Glutamatergic neuron (in vitro differentiated cells): ENCODE data around the gene BABAM2. TPM values are rescaled to one million over a fixed set of nuclear protein-coding genes. Genes with fewer than 3 reads are reported as not detected.

Experiments
- DNase-seq: peaks from one replicate; pipeline ENCODE4 v3.0.0; 2022
- H3K27ac Mint-ChIP-seq: one replicate; pipeline ENCODE4 v1.8.0; 2020; ENCODE audit warnings: mild to moderate bottlenecking, mixed read lengths, inconsistent platforms; ENCODE audit not compliant: unreplicated experiment
- H3K27me3 Mint-ChIP-seq: one replicate; pipeline ENCODE4 v1.8.0; 2020; ENCODE audit warnings: mild to moderate bottlenecking, moderate library complexity, mixed read lengths, inconsistent platforms; ENCODE audit not compliant: unreplicated experiment
- H3K36me3 Mint-ChIP-seq: one replicate; pipeline ENCODE4 v1.8.0; 2020; ENCODE audit warnings: mild to moderate bottlenecking, mixed read lengths, inconsistent platforms; ENCODE audit not compliant: unreplicated experiment
- H3K4me1 Mint-ChIP-seq: one replicate; pipeline ENCODE4 v1.8.0; 2020; ENCODE audit warnings: mild to moderate bottlenecking, low read depth, mixed read lengths, inconsistent platforms; ENCODE audit not compliant: unreplicated experiment
- H3K4me3 Mint-ChIP-seq: one replicate; pipeline ENCODE4 v1.8.0; 2020; ENCODE audit warnings: mild to moderate bottlenecking, mixed read lengths, inconsistent platforms; ENCODE audit not compliant: unreplicated experiment
- H3K9me3 Mint-ChIP-seq: one replicate; pipeline ENCODE4 v1.8.0; 2020; ENCODE audit warnings: mild to moderate bottlenecking, moderate library complexity, mixed read lengths, inconsistent platforms; ENCODE audit not compliant: unreplicated experiment
- total RNA-seq: library from RNA; stranded (reverse); fragmentation: NEBNext Ultra II Directional; extraction: Animal tissue kit (Norgen Biotek cat#: 25700); gene quantifications from one replicate; pipeline ENCODE4 v1.2.1, GENCODE V29; 2021; ENCODE audit not compliant: unreplicated experiment
- TF ChIP-seq, protein P1 (sequence below): fragments of 200-600 bp; sonication (generic); IDR thresholded peaks from one replicate; pipeline ENCODE4 v1.5.0; 2021; ENCODE audit not compliant: partially characterized antibody, unreplicated experiment

The BABAM2 gene
- total RNA-seq, 1 donor from 2014 or later = 29.9 TPM

DNA sequence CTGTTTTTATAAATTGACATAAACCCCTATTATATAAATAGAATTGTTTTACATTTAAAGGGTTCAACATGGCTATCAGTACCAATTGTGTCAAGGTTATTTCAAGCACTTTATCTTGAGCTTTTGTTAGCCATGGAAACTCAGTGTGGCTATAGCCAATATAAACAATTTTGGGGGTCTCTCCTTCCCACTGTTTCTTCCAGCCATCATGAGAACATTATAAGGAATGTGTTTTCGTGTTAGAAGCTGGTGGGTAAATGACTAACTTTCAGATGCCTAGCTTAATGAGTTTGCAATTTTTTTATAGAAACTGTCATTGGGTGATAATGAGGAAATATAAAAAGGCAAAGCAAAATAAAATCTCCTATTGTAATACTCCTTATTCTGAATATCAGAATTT, 348.7 kb downstream of the BABAM2 start:
- Mint-ChIP-seq H3K36me3 (peaks cover 3% of the 10 kb centered on the region), H3K27me3 (no peaks in the 10 kb centered on the region), H3K4me3 (no peak overlapping the region), H3K27ac (no peak overlapping the region), H3K4me1 (no peaks in the 10 kb centered on the region), H3K9me3 (no peaks in the 10 kb centered on the region)
- TF ChIP-seq, protein P1, sequence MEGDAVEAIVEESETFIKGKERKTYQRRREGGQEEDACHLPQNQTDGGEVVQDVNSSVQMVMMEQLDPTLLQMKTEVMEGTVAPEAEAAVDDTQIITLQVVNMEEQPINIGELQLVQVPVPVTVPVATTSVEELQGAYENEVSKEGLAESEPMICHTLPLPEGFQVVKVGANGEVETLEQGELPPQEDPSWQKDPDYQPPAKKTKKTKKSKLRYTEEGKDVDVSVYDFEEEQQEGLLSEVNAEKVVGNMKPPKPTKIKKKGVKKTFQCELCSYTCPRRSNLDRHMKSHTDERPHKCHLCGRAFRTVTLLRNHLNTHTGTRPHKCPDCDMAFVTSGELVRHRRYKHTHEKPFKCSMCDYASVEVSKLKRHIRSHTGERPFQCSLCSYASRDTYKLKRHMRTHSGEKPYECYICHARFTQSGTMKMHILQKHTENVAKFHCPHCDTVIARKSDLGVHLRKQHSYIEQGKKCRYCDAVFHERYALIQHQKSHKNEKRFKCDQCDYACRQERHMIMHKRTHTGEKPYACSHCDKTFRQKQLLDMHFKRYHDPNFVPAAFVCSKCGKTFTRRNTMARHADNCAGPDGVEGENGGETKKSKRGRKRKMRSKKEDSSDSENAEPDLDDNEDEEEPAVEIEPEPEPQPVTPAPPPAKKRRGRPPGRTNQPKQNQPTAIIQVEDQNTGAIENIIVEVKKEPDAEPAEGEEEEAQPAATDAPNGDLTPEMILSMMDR = no peak
- DNase-seq = no peak

DNA sequence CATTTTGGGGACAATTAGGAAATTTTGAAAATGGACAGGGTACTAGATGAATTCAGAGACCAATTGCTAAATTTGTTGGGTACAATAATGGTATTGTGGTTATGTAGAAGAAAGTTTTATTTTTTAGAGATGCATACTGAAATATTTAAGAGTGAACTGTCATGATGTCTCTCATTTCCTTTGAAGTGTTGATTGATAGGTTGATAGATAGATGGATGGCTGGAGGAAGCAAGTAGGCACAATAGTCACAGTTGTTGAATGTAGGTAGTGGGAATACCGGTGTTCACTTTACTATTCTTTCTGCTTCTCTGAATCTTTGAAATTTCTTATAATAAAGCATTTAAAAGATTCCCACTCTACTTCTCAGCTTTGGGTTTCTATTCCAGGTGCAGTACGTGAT, 350.4 kb downstream of the BABAM2 start:
- H3K4me3 Mint-ChIP-seq = no peak overlapping the region
- peaks cover 3% of the 10 kb centered on the region for H3K36me3 Mint-ChIP-seq
- no peak overlapping the region for H3K27ac Mint-ChIP-seq
- no peaks in the 10 kb centered on the region for H3K27me3 Mint-ChIP-seq
- no peaks in the 10 kb centered on the region for H3K9me3 Mint-ChIP-seq
- no peaks in the 10 kb centered on the region for H3K4me1 Mint-ChIP-seq
- TF ChIP-seq, protein P1 = no peak
- DNase-seq = no peak

DNA sequence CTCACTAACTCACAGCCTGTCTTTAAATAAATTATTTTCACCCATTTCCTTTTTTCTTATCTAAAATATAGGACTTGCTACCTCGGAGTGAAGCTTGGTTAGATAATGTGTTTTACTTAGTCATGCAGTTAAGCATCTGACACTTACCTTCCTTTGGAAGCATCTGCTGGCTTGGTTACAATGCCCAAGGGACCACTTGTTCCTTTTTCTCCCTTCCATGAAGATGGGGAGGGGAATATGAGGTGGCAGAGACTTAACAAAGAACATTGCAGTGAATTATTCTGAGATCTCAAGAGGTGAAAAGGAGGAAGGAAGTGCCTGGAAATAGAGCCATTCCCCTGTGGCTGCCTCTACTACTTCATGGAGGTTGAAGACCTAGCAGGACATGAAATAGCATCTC, 356.8 kb downstream of the BABAM2 start:
- no peak for DNase-seq
- Mint-ChIP-seq H3K36me3 (no peaks in the 10 kb centered on the region), H3K27me3 (no peaks in the 10 kb centered on the region), H3K9me3 (peaks cover 2% of the 10 kb centered on the region), H3K4me3 (peak overlapping the region; percentile 35), H3K27ac (peak overlapping the region; percentile 79), H3K4me1 (peaks cover 25% of the 10 kb centered on the region)
- TF ChIP-seq, protein P1 = no peak

DNA sequence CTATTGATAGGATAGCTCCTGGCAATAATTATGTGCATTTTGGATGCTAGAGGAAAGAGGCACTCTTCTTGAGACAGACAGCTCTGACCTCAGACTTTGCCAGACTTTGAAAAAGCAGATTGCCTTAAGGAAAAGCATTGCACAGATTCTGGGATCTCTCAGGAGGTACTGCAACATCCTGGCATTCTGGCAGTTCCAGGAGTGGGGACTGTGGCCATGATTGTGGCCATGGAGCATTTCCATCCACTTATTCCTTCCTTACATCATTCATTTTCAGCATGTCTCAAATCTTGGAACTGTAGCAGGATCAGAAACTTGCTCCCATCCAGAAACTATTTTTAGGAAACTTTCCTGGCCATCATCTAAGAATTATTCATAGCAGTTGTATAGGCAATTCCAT, 357.2 kb downstream of the BABAM2 start:
- H3K4me1 Mint-ChIP-seq = peaks cover 25% of the 10 kb centered on the region
- H3K4me3 Mint-ChIP-seq = peak overlapping the region; percentile 35
- TF ChIP-seq, protein P1 = no peak
- H3K27me3 Mint-ChIP-seq = no peaks in the 10 kb centered on the region
- H3K9me3 Mint-ChIP-seq = peaks cover 2% of the 10 kb centered on the region
- H3K27ac Mint-ChIP-seq = peak overlapping the region; percentile 79
- H3K36me3 Mint-ChIP-seq = no peaks in the 10 kb centered on the region
- DNase-seq = no peak

DNA sequence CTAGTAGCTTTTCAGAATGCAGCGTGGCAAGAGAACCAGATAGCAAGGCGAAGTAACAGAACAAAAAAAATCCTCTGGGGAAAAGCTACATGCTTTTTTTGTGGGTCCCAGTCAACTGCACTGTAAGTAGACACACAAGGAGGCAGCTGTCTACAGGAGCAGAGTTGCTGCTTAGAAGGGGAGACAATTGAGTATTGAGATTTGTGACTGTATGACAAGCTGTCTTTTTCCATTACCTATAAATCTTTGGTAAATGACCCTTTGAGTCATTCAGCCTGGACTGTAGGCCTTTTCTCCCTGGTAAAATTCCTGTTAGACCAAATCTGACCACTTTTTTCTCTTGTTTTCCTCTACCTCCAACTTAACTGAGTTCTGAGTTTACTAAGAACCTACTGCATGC, 358.0 kb downstream of the BABAM2 start:
- Mint-ChIP-seq H3K36me3 (no peaks in the 10 kb centered on the region), H3K9me3 (peaks cover 2% of the 10 kb centered on the region), H3K4me3 (no peak overlapping the region), H3K4me1 (peaks cover 25% of the 10 kb centered on the region), H3K27me3 (no peaks in the 10 kb centered on the region), H3K27ac (peak overlapping the region; percentile 12)
- TF ChIP-seq, protein P1 = no peak
- no peak for DNase-seq
